ENCODE measurements around the gene GXYLT1.
"Not testable (repeated sequence)": the region's sequence is repeated elsewhere in the genome, so short reads cannot be mapped to it uniquely, and the experiment has no call there.

GXYLT1 gene

GRCh38 chr12:42094277-42094676 is 50.4 kb downstream of the GXYLT1 start:
- no peak for DNase-seq (ENCODE audit: low spot score)

DNA sequence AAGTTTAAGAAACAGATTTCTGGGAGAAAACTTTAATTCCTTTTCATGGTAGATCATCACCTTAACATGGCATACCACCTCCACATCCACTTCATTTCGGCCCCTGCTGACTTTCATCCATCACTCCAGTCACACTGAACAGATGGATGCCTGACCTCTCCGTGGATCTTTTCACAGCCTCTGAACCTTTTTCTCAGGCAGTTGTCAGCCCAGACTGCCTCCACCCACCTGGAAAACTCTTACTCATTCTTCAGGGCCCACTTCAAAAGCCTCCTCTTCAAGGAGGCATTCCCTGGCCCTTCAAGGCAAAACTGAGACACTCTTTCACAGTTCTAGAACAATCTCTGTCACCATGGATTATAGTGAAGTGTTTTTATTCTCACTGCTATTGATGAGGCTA is 52.9 kb downstream of the GXYLT1 start:
- no peak for DNase-seq (ENCODE audit: low spot score)

DNA sequence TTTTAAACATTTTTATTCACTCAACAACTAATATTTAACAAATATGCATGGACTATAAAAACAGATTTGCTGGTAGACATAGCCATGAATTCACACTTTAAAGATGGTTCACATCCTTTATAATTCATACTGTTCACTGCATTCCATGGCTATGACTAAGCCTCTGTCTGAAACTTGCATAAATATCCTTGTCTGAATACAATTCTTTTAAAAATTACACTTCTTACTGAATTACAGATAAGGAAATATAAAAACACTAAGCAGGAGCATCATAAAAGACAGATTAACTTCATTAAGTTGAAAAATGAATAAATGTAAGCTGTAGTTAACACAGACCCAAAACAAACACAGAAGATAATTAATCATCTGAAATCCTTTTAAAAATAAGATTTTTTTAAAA is 53.8 kb downstream of the GXYLT1 start:
- DNase-seq (ENCODE audit: low spot score) = no peak

GRCh38 chr12:42086031-42086430 is 58.6 kb downstream of the GXYLT1 start:
- DNase-seq (ENCODE audit: low spot score) = no peak

DNA sequence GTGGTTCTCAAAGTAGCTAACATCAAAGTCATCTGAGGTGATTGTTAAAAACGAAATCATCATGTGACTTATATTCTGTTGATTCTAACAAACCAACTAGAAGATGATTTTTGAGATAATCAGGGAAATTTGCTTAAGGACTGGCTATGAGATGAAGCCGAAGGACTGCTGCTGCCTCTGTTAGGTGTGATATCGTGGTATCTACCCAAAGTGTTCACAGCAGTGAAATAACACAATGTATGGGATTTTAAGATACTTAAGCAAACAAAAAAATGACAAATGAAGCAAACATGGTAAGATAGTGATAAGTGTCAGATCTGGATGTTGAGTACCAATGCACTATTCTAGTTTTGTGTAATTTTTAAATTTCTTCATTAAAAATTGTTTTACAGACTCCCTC is 59.1 kb downstream of the GXYLT1 start:
- no peak for DNase-seq (ENCODE audit: low spot score)

GRCh38 chr12:42084522-42084921 is 60.2 kb downstream of the GXYLT1 start:
- no peak for DNase-seq (ENCODE audit: low spot score)

- DNase-seq (ENCODE audit: low spot score) = no peak
Measured at GRCh38 chr12:42076976-42077375, 67.7 kb downstream of the GXYLT1 start.

- no peak for DNase-seq (ENCODE audit: low spot score)
Measured at GRCh38 chr12:42070036-42070435, 74.6 kb downstream of the GXYLT1 start.

DNA sequence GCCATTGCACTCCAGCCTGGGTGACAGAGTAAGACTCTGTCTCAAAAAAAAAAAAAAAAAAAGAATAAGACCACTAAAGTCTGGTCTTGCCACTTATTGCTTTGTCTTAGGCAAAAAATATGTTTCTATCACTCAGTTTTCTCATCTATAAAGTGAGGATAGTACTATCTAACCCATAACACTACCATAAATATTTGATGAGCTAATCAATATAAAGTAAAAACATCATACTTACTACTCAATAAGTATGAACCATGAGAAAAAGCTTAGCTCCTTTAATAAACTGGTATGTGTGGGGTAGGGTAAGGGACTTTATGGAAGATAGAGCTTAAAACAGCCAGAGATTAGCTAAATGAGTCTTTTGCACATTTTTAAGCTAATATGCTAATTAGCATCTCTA is 85.5 kb downstream of the GXYLT1 start:
- DNase-seq (ENCODE audit: low spot score) = no peak

- DNase-seq (ENCODE audit: low spot score) = no peak
Measured at GRCh38 chr12:42056130-42056529, 88.5 kb downstream of the GXYLT1 start.

DNA sequence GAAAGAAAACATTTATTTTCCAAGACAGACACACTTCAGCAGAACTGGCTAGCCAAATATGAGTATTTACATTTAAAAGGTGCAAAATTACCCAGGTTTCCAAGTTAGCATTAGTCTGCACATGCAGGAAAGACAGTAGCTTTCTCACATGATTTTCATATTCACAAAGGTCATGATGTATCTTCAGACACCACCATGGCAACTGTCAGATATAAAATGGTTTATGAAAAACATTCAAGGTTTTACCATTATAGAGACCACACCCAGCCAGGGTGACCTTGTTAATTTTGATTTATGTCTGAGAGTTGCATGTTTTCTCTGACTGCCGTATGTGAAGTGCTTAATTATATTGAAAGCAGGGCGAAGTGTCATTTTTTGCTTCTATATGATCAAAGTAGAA is 91.2 kb downstream of the GXYLT1 start:
- no peak for DNase-seq (ENCODE audit: low spot score)

GRCh38 chr12:42048980-42049379 is 95.7 kb downstream of the GXYLT1 start:
- not testable (repeated sequence) for DNase-seq (ENCODE audit: low spot score)

DNA sequence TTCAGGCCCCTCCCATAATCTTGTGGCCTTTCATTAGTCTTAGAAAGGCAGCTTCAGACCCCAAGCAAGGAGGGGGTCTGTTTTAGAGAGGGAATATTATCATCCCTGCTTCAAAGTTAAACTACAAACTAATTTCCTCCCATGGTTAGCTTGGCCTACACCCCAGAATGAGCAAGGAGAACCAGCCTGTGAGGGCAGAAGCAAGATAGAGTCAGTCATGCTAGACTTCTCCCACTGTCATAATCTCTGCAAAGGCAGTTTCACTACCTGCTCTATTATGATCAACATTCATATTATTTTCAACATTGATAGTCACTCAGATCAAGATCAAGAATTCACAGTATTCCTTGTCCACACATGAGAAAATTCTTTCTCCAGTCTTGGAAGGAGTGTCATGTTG is 105.1 kb downstream of the GXYLT1 start:
- no peak for DNase-seq (ENCODE audit: low spot score)

DNA sequence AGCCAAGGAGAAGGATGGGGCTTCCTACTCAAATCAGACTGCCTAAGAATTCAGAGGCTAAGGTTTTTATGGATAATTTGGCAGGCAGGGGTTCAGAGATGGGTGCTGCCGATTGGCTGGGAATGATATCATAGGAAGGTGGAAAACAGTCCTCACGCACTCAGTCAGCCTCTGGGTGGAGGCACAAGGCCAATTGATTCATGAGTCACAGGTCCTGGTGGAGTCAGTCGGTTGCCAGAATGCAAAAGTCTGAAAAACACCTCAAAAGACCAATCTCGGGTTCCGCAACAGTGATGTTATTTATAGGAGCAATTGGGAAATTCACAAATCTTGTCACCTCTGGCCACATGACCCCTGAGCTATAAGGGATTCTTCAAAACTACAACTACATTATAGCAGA is 105.5 kb downstream of the GXYLT1 start:
- DNase-seq (ENCODE audit: low spot score) = no peak

DNA sequence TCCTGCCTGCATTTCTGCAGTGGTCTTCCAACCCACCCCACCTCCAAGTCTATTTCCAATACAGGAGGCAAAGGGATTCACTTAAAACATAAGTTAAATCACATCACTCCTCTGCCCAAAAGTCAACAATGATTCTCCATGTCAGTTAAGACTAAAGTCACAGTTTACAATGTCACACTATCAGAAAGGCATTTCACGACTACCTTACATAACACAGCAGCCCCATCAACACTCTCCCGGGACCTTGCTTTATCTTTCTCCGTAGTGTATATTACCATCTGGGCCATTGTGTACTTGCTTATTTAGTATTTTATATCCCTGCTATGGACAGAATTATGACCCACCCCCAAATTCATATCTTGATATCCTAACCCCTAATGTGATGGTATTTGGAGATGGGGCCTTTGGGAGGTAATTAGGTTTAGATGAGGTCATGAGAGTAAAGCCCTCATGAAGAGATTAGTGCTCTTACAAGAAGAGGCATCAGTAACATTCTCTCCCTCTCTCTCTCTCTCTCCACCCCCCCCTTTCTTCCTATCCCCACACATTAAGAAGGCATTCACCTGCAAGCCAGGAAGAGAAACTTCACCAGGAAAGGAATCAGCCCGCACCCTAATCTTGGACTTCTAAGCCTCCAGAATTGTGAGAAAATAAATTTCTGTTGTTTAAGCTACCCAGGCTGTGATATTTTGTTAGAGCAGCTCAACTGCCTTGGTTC is 112.7 kb downstream of the GXYLT1 start:
- DNase-seq (ENCODE audit: low spot score) = no peak
